ENCODE results near the gene GMPS. TPM values are rescaled to one million over a fixed set of nuclear protein-coding genes. Genes with fewer than 3 reads are reported as not detected.
"Not testable (repeated sequence)": the region's sequence is repeated elsewhere in the genome, so short reads cannot be mapped to it uniquely, and the experiment has no call there.

Gene GMPS
- 10 to 100 TPM; 48.1 to 98.7 (median 68.1) TPM for polyA plus RNA-seq

DNA sequence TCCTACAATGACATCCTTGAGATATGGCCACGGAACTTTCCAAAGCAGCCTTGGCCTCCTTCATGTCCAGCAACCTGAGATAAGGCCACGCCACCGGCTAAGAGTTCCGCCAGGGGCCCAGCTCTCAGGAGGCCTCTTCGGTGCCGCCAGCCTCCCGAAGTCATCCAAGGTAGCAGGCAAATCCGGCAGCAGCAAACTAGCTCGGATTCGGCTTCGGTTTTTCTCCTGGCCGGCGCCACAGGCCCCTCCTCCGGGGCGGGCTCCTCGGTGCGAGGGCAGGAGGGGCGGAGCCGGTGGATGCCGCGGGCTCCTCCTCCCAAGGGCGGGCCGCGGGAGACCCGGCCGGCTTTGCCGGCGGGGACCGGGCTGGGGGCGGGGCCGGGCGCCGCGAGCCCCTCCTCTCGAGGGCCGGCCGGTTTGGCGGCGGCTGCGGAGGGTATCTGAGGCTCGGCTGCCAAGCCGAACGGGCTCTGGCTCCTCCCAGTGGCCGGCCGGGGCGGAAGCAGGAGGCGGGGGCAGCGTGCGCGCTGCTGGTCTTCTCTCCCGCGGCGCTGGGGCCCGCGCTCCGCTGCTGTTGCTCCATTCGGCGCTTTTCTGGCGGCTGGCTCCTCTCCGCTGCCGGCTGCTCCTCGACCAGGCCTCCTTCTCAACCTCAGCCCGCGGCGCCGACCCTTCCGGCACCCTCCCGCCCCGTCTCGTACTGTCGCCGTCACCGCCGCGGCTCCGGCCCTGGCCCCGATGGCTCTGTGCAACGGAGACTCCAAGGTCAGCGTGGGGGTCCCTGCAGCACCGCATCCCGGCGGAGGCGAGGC, at the start of gene GMPS:
TSS of gene GMPS (plus strand) at position 518 of the 812 bp plus-strand sequence. CDS start at position 739, 221 bp downstream.
- H3K36me3 Mint-ChIP-seq, result no peaks in the 10 kb centered on the region
- H3K9me3 Mint-ChIP-seq, result no peaks in the 10 kb centered on the region
- H3K27me3 Mint-ChIP-seq (ENCODE audit: low read depth in 3 of 3), result peaks cover 0 to 9% (median 4%) of the 10 kb centered on the region in 3 donors
- peak within 1 kb of the TSS; percentile 87 to 98 (median 96) for H3K27ac Mint-ChIP-seq
- DNase-seq, result peak; percentile 96 to 98 (median 97)
- H3K4me1 Mint-ChIP-seq, result peaks cover 21 to 27% of the 10 kb centered on the region in 2 donors
- H3K4me3 Mint-ChIP-seq, result peak within 1 kb of the TSS; percentile 91 to 96 (median 94)

DNA sequence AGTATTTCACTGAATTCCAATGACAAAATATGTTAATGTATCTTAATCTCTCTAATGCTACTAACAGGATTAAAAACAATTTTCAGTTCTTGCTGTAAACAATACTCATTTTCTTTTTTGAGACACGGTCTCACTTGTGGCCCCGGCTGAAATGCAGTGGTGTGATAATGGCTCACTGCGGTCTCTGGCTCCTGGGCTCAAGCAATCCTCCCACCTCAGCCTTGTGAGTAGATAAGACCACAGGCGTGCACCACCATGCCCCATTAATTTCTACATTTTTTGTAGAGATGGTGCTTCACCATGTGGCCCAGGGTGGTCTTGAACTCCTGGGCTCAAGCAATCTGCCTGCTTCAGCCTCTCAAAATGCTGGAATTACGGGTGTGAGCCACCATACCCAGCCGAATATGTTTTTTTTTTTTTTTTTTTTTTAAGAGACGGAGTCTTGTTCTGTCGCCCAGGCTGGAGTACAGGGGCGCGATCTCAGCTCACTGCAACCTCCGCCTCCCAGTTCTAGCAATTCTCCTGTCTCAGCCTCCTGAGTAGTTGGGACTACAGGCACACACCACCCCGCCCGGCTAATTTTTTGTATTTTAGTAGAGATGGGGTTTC, 41.9 kb upstream of the GMPS start:
- DNase-seq; H3K4me1 Mint-ChIP-seq; H3K9me3 Mint-ChIP-seq; H3K4me3 Mint-ChIP-seq; H3K27me3 Mint-ChIP-seq (ENCODE audit: low read depth in 3 of 3); H3K27ac Mint-ChIP-seq: not testable (repeated sequence)
- H3K36me3 Mint-ChIP-seq, result peaks cover 3 to 18% (median 10%) of the 10 kb centered on the region in 3 donors

DNA sequence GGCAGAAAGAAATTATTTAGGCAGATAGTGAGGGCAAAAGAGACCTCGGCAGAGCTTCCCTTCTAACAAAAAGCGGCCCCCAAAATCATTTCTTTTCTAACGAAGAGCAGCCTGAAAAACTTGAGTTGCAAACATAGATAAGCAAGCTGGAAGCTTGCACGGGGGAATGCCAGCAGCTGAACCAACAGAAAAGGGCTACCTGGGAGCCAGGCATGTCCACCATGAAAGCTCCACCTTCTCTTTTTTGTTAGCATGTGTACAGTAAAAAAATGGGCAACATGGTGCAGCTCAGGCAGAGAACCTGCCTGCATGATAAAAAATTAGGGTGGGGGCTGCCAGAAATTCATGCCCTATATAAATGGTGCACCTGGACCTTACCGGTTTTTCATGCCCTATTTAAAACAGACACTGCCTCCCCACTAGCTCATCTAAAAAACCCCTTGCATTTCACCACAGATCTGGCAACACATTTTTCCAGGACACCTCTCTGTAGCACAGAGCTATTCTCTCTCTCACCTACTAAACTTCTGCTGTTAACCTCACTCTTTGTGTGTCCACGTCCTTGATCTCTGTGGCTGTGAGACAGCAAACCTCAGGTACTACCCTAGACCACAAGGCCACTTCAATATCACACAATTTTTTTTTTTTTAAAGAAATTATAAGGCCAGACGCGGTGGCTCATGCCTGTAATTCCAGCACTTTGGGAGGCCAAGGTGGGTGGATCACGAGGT, 34.9 kb upstream of the GMPS start:
- DNase-seq, result peak; percentile 62 to 75 (median 65)
- Mint-ChIP-seq H3K4me1 (peaks cover 15 to 22% of the 10 kb centered on the region in 2 donors), H3K27me3 (ENCODE audit: low read depth in 3 of 3) (peaks cover 0 to 5% (median 2%) of the 10 kb centered on the region in 3 donors), H3K27ac (peak overlapping the region; percentile 3 to 73 (median 42)), H3K9me3 (peaks cover 0 to 3% (median 0%) of the 10 kb centered on the region in 6 donors), H3K36me3 (peaks cover 4 to 19% (median 12%) of the 10 kb centered on the region in 3 donors), H3K4me3 (peak overlapping the region; percentile 14 to 61 (median 18))

DNA sequence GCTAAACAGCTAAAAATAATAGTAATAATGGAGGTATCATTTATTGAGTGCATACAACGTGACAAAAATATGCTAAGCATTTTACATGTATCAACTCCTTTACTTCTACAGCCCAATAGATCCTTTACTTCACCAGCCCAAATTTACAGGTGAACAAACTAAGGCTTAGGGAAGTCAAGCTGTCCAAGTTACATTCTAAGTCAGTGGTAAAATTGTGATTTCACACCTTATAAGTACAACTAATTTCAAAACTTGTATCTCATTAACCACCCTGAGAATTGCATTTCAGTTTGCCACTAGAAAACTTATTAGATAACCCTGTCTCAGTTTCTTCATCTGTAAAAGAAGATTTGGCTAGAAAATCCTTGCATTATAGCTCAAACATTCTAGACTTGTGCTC, 26.9 kb upstream of the GMPS start:
- peak overlapping the region in 2 of 6 donors; percentile 48 to 51 for H3K27ac Mint-ChIP-seq
- H3K4me1 Mint-ChIP-seq, result peaks cover 32 to 55% of the 10 kb centered on the region in 2 donors
- H3K9me3 Mint-ChIP-seq, result no peaks in the 10 kb centered on the region
- no peak for DNase-seq
- no peaks in the 10 kb centered on the region for H3K27me3 Mint-ChIP-seq (ENCODE audit: low read depth in 3 of 3)
- peaks cover 4 to 8% (median 5%) of the 10 kb centered on the region in 3 donors for H3K36me3 Mint-ChIP-seq
- H3K4me3 Mint-ChIP-seq, result peak overlapping the region in 1 of 5 donors; percentile 16

DNA sequence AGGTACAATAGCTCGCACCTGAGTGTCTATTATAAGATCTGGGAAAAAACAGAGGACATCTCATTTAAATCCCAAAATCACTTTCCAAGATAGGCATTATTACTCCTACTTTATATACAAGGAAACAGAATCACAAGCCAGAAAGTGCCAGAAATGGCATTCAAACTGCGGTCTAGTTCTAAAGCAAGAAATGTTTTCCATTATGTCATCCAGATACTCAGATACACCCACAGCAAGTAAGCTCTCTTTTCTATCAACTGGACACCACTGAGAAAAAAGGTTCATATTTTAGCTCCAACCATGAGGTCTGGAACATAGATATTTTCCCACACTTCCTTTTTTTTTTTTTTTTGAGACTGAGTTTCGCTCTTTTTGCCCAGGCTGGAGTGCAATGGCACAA, 24.3 kb upstream of the GMPS start:
- no peaks in the 10 kb centered on the region for H3K27me3 Mint-ChIP-seq (ENCODE audit: low read depth in 3 of 3)
- H3K9me3 Mint-ChIP-seq, result no peaks in the 10 kb centered on the region
- H3K27ac Mint-ChIP-seq, result peak overlapping the region in 1 of 6 donors; percentile 2
- peaks cover 45 to 72% of the 10 kb centered on the region in 2 donors for H3K4me1 Mint-ChIP-seq
- peaks cover 5 to 8% (median 7%) of the 10 kb centered on the region in 3 donors for H3K36me3 Mint-ChIP-seq
- peak overlapping the region in 3 of 5 donors; percentile 2 to 40 (median 18) for H3K4me3 Mint-ChIP-seq
- DNase-seq, result no peak

DNA sequence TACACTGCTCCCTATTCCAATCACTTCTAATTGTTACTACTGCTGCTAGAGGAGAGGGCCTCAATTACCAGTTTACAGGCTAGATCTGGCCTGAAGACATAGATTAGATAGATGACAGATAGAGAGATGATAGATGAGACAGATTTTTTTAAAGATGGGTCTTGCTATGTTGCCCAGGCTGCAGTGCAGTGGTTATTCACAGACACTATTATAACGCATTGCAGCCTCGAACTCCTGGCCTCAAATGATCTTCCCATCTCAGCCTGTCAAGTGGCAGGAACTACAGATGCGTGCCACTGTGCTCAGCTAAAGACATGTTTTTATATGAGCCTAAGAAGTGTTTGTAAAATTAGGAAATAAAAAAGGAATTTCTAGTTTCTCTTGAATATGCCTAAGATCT, 22.5 kb upstream of the GMPS start:
- Mint-ChIP-seq H3K9me3 (no peaks in the 10 kb centered on the region), H3K4me3 (peak overlapping the region in 3 of 5 donors; percentile 3 to 62 (median 52)), H3K36me3 (peaks cover 5 to 8% (median 7%) of the 10 kb centered on the region in 3 donors), H3K4me1 (peaks cover 59 to 85% of the 10 kb centered on the region in 2 donors), H3K27ac (peak overlapping the region in 2 of 6 donors; percentile 48 to 58), H3K27me3 (ENCODE audit: low read depth in 3 of 3) (no peaks in the 10 kb centered on the region)
- no peak for DNase-seq

DNA sequence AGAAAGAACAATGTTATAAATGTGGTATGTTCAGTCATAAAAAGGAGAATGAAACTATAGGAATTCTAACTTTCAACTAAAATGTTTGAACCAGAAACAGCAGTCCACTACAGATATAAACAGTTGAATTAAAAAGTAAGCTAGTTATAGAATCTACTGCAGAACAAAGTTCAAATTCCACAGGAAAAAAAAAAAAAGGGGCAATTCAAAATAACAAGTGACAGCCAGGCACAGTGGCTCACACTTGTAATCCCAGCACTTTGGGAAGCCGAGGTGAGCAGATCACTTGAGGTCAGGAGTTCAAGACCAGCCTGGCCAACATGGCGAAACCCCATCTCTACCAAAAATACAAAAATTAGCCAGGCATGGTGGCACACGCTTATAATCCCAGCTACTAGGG, 21.0 kb upstream of the GMPS start:
- H3K9me3 Mint-ChIP-seq; H3K27me3 Mint-ChIP-seq (ENCODE audit: low read depth in 3 of 3); DNase-seq; H3K36me3 Mint-ChIP-seq: not testable (repeated sequence)
- H3K27ac Mint-ChIP-seq, result peak overlapping the region in 1 of 6 donors; percentile 30
- peaks cover 61 to 84% of the 10 kb centered on the region in 2 donors for H3K4me1 Mint-ChIP-seq
- H3K4me3 Mint-ChIP-seq, result peak overlapping the region; percentile 15 to 51 (median 47)

DNA sequence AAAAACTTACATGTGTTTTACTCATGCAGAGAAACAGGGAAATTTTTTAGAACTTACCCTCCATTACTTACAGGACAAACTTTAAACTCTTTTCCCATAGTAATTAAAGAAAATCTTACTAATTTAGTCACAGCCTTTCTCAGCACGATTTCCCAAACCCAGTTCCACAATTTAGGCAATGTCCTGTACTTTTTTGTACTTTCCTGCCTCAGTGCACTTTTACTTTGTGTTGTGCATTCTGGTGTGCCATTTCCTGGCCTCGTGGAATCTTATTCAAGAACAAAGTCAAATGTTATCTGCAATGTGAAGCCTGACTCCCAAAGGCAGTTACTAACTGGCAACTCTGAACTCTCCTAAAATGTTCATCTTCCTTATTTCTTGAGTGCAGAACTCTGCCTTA, 18.1 kb upstream of the GMPS start:
- peaks cover 58 to 70% of the 10 kb centered on the region in 2 donors for H3K4me1 Mint-ChIP-seq
- no peaks in the 10 kb centered on the region for H3K9me3 Mint-ChIP-seq
- peaks cover 8 to 11% (median 9%) of the 10 kb centered on the region in 3 donors for H3K27me3 Mint-ChIP-seq (ENCODE audit: low read depth in 3 of 3)
- DNase-seq, result no peak
- H3K4me3 Mint-ChIP-seq, result peak overlapping the region; percentile 88 to 98 (median 98)
- H3K36me3 Mint-ChIP-seq, result peaks cover 4 to 7% (median 5%) of the 10 kb centered on the region in 3 donors
- peak overlapping the region; percentile 43 to 99 (median 92) for H3K27ac Mint-ChIP-seq

DNA sequence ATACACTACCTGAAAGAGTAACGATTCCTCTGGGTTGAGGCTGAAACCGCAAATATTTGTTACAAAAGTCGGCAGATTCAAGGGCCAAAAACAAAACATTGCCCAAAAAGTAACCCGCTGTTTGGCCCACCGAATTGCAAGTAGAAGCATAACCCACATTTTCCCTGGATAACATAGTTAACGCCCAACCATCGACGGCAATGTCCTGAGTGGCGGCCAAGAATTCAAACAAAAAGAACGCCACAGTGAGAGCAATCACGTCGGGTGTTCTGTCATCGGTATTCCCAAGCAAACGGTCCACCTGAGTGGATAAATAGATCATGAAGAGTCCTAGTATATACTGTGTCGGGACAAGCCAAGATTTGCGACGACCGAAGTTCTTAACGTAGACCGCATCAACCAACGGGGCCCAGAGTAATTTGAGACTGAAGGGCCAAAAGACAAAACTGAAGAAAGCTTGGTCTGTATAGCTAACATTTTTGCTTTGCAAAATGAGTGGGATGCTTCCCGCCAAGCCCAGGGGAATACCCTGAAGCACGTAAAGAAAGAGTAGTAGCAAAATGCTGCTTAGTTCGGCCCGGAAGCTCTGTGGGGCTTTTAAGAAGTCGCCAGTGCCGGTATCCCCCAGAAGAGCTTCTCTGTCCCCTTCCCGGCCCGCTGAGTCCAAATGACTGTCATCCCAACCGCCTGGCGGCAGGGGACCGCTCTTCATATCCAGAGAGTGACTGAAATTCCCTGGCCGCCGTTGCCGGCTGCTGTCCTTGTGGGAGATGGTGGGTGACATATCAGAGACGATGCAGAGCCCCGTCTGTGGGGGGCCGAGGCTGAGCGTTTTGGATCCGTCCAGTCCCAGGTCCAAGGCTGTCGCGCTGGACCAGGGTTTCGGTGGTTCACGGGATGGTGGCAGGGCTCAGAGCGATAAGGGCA, 17.0 kb upstream of the GMPS start:
- H3K36me3 Mint-ChIP-seq, result peaks cover 0 to 3% (median 0%) of the 10 kb centered on the region in 3 donors
- peaks cover 8 to 11% (median 9%) of the 10 kb centered on the region in 3 donors for H3K27me3 Mint-ChIP-seq (ENCODE audit: low read depth in 3 of 3)
- DNase-seq, result peak in 1 of 3 donors; percentile 17

DNA sequence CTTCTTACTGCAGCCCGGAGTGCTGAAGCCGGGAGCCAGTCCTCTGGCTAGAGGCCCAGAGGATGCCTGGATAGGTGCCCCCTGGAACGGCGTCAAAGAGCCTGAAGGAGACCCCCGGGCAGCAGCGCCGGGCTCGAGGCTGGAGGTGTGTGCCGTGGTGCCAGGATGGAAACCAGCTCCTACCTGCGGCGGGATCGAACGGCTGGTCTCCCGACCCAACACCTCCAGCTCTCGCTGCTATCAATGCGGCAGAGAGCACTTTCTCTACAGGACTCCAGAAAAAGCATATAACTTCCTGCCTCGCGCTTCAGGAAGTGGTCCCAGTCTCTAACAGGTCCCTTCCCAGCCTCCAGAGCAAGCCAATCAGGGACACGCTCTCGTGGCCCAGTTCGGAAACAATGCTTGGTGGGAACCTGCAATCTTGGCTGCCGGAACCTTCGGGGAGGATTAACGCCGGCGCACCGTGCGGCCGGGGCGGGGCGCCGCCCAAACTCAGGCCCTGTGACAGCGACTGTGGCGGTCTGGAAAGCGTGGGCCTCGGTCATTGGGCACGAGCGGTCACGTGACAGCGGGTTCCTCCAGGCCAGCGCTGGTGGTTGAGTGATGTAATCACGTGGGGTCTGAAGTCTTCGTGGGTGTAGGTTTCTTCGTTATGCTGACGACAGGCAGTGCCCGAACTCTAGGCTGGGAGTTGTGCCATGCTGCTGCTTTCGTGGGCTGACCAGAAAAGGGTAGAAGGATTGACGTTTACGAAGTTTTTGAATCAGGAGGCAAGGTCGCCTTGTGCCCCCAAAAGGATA, 16.1 kb upstream of the GMPS start, which contains the start of gene SLC33A1:
TSS of gene SLC33A1 (minus strand) at position 287 of the 800 bp plus-strand sequence. CDS start 430 bp downstream, outside the sequence.
- H3K36me3 Mint-ChIP-seq, result peaks cover 0 to under 1% (median 0%) of the 10 kb centered on the region in 3 donors
- peaks cover 8 to 11% (median 9%) of the 10 kb centered on the region in 3 donors for H3K27me3 Mint-ChIP-seq (ENCODE audit: low read depth in 3 of 3)
- H3K9me3 Mint-ChIP-seq, result no peaks in the 10 kb centered on the region
- peaks cover 46 to 52% of the 10 kb centered on the region in 2 donors for H3K4me1 Mint-ChIP-seq
- peak within 1 kb of the TSS; percentile 98 to 100 (median 100) for H3K27ac Mint-ChIP-seq
- DNase-seq, result peak; percentile 99
- H3K4me3 Mint-ChIP-seq, result peak within 1 kb of the TSS; percentile 88 to 98 (median 98)

More for the DNA sequence above, 17.0 kb upstream of the GMPS start:
- peak overlapping the region; percentile 88 to 98 (median 98) for H3K4me3 Mint-ChIP-seq
- peak overlapping the region; percentile 98 to 100 (median 100) for H3K27ac Mint-ChIP-seq
- H3K4me1 Mint-ChIP-seq, result peaks cover 50 to 60% of the 10 kb centered on the region in 2 donors
- H3K9me3 Mint-ChIP-seq, result no peaks in the 10 kb centered on the region

DNA sequence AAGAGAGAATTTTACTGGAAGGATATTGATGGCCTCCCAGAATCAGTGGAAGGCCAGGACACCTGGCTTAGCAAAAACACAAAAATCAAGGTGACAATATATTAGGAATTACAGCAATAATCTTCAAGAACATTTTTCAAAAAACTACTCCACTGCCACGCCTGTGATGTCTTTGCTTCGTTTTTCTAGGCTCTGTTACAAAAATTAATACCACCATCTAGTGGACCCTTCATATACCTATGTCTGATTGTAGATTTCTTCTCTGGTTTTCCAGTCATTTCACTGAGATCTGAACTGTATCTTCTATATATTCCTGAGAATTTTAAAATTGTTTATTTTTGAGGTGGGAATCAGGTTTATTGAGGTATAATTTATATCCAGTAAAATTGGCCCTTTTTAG, 10.6 kb upstream of the GMPS start:
- Mint-ChIP-seq H3K9me3 (no peaks in the 10 kb centered on the region), H3K36me3 (no peaks in the 10 kb centered on the region), H3K4me1 (peaks cover 10 to 19% of the 10 kb centered on the region in 2 donors), H3K4me3 (no peak overlapping the region), H3K27ac (peak overlapping the region in 1 of 6 donors; percentile 50), H3K27me3 (ENCODE audit: low read depth in 3 of 3) (peaks cover 2% of the 10 kb centered on the region in 3 donors)
- no peak for DNase-seq

DNA sequence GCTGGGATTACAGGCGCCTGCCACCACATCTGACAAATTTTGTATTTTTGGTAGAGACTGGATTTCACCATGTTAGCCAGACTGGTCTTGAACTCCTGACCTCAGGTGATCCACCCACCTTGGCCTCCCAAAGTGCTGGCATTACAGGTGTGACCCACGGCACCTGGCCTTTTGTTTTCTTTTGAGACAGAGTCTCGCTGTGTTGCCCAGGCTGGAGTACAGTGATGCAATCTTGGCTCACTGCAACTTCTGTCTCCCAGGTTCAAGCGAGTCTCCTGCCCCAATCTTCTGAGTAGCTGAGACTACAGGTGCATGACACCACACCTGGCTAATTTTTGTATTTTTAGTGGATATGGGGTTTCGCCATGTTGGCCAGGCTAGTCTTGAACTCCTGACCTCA, 10.0 kb upstream of the GMPS start:
- not testable (repeated sequence) for DNase-seq; H3K27ac Mint-ChIP-seq; H3K4me3 Mint-ChIP-seq; H3K9me3 Mint-ChIP-seq; H3K27me3 Mint-ChIP-seq (ENCODE audit: low read depth in 3 of 3); H3K36me3 Mint-ChIP-seq
- peaks cover 8 to 16% of the 10 kb centered on the region in 2 donors for H3K4me1 Mint-ChIP-seq
